MM.1S (cell line): Measurements from ENCODE around the gene FGGY.

ENCODE experiments used
- CTCF ChIP-seq: fragments of 300-600 bp; sonication (generic); IDR thresholded peaks from 2 replicates; pipeline ENCODE4 v1.5.1; 2016; ENCODE audit warnings: antibody characterized with exemption, low read length, mixed read lengths
- EZH2 ChIP-seq: fragments of 300-600 bp; sonication (generic); optimal IDR thresholded peaks from 2 replicates; pipeline ENCODE3; 2017; ENCODE audit warnings: low read depth, mild to moderate bottlenecking, antibody characterized with exemption, low read length, mixed read lengths
- EZH2phosphoT487 ChIP-seq: fragments of 300-600 bp; sonication (generic); IDR thresholded peaks from 2 replicates; pipeline ENCODE4 v1.6.1; 2018; ENCODE audit warnings: antibody characterized with exemption, low read length

DNA sequence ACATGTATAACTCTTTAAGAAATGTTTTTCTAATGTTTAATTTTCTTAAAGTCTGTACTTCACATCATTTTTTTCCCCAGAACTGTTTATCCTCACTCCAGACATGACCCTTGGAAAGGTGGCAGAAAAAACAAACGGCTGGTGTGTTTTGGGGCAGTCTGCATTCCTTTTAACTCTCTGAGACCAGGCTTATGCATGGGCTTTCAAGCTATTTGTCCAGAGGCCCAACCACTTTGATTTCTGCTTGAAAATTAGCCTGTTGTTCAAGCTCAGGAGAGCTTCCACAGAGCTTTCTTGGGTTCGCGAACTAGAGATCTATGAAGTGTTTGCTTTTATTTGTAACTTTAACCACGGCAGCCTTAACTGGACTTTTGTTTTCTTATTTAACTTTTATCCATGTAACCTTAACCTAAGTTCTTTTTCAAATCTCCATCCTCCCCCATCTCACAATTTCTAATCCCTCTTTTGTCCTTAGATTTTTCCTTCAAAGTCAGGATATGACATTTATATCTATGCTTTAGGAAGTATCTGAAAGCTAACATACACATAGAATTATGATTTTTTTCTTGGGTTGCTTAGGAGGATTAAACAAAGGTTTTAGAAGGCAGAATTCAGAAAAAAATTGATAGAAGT is 111.8 kb downstream of the FGGY start:
- TF ChIP-seq CTCF (no peak), EZH2 (no peak), EZH2phosphoT487 (no peak)
